MCF 10A (cell line): ENCODE measurements around the gene EXOC6. TPM values are rescaled to one million over a fixed set of nuclear protein-coding genes. Genes with fewer than 3 reads are reported as not detected.

Experiments used
- BruUV-seq: library from RNA; stranded (reverse); fragments of 400-500 nt; replicated peaks from 2 replicates; lab custom pipeline; 2021; lab: Mats Ljungman, UMichigan
- CTCF ChIA-PET: fragments of 300-600 bp; sonication (Branson Sonifier 250); formaldehyde crosslinking; extraction: SDS; loops from one replicate; lab custom pipeline; 2021; ENCODE audit warnings: antibody characterized with exemption, inconsistent platforms; lab: Yijun Ruan, JAX
- POLR2A ChIA-PET: fragments of 300-600, 350-650 bp; sonication (Branson Sonifier 250); formaldehyde crosslinking; extraction: SDS; loops from one replicate; lab custom pipeline; 2020; ENCODE audit warnings: antibody characterized with exemption, inconsistent platforms; lab: Yijun Ruan, JAX
- DNase-seq: peaks from one replicate; pipeline ENCODE4 v3.0.0-alpha.2; 2018; ENCODE audit not compliant: unreplicated experiment
- H3K27ac Mint-ChIP-seq: one replicate; pipeline ENCODE4 v1.8.0; 2022; ENCODE audit warnings: mild to moderate bottlenecking, low read depth, mixed read lengths; ENCODE audit not compliant: unreplicated experiment
- H3K27me3 Mint-ChIP-seq: one replicate; pipeline ENCODE4 v1.8.0; 2022; ENCODE audit warnings: mixed read lengths; ENCODE audit not compliant: insufficient read depth, unreplicated experiment
- H3K36me3 Mint-ChIP-seq: one replicate; pipeline ENCODE4 v1.8.0; 2022; ENCODE audit warnings: mild to moderate bottlenecking, moderate library complexity, mixed read lengths; ENCODE audit not compliant: insufficient read depth, unreplicated experiment
- H3K4me1 Mint-ChIP-seq: one replicate; pipeline ENCODE4 v1.8.0; 2022; ENCODE audit warnings: mixed read lengths; ENCODE audit not compliant: insufficient read depth, unreplicated experiment
- H3K4me3 Mint-ChIP-seq: one replicate; pipeline ENCODE4 v1.8.0; 2022; ENCODE audit warnings: mild to moderate bottlenecking, moderate library complexity, mixed read lengths; ENCODE audit not compliant: unreplicated experiment
- H3K9me3 Mint-ChIP-seq: one replicate; pipeline ENCODE4 v1.8.0; 2022; ENCODE audit warnings: mixed read lengths; ENCODE audit not compliant: unreplicated experiment
- intact Hi-C: fragments of 100-400 bp; cut with micrococcal nuclease; formaldehyde crosslinking; loops from 2 replicates; pipeline ENCODE4 v1.14.1; 2022
- total RNA-seq: library from RNA; stranded (reverse); gene quantifications from 2 replicates; pipeline ENCODE4 v1.2.3, GENCODE V29; 2022
- TF ChIP-seq, protein P1 (sequence below): fragments of 200-600 bp; IDR thresholded peaks from one replicate; pipeline ENCODE4 v1.8.0; 2022; ENCODE audit warnings: antibody characterized with exemption, mild to moderate bottlenecking; ENCODE audit not compliant: unreplicated experiment

EXOC6 gene
- total RNA-seq, 1 experiment from 2014 or later = 6.6 TPM

DNA sequence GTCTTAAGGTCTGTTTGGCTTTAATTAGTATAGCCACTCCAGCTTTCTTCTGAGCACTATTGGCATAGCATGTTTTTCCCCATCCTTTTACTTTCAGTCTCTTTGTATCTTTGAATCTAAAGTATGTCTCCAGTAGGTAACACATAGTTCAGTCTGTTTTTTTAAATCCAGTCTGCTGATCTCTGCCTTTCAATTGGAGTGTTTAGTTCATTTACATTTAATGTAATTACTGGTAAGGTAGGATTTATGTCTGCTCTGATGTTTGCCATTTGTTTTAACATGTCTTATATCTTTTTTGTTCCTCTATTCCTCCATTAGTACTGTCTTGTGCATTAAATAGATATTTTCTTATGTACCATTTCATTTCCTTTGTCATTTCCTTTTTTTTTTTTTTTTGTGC lies 72.5 kb downstream of the EXOC6 start:
- no TSS peak for BruUV-seq

DNA sequence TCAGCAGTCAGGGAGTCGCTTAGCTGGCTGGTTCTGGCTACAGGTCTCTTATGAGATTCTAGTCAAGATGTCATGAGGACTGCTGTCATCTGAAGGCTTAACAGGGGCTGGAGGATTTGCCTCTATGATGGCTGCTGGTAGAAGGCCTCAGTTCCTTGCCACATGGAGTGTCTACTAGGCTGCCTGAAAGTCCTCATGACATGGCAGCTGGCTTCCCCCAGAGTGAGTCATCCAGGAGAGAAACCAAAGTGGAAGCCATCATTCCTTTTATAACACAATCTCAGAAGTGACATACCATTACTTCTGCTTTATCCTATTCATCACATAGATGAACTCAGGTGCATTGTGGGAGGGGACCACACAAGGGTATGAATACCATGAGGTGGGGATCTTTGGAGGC lies 75.1 kb downstream of the EXOC6 start:
- no TSS peak for BruUV-seq
- intact Hi-C loops = no loop called here
- no peaks in the 10 kb centered on the region for H3K4me1 Mint-ChIP-seq
- POLR2A ChIA-PET = no interaction called here
- CTCF ChIA-PET = interaction anchor here (1.2 to 2.5 kb wide), 4 partner anchors 9 to 117 kb away, joined by 3 to 16 read pairs (median 6); no protein-coding TSS in a partner anchor
- H3K9me3 Mint-ChIP-seq = no peaks in the 10 kb centered on the region
- no peaks in the 10 kb centered on the region for H3K36me3 Mint-ChIP-seq
- no peak for DNase-seq
- no peak overlapping the region for H3K4me3 Mint-ChIP-seq
- TF ChIP-seq, protein P1, sequence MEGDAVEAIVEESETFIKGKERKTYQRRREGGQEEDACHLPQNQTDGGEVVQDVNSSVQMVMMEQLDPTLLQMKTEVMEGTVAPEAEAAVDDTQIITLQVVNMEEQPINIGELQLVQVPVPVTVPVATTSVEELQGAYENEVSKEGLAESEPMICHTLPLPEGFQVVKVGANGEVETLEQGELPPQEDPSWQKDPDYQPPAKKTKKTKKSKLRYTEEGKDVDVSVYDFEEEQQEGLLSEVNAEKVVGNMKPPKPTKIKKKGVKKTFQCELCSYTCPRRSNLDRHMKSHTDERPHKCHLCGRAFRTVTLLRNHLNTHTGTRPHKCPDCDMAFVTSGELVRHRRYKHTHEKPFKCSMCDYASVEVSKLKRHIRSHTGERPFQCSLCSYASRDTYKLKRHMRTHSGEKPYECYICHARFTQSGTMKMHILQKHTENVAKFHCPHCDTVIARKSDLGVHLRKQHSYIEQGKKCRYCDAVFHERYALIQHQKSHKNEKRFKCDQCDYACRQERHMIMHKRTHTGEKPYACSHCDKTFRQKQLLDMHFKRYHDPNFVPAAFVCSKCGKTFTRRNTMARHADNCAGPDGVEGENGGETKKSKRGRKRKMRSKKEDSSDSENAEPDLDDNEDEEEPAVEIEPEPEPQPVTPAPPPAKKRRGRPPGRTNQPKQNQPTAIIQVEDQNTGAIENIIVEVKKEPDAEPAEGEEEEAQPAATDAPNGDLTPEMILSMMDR = no peak
- no peak overlapping the region for H3K27ac Mint-ChIP-seq
- no peaks in the 10 kb centered on the region for H3K27me3 Mint-ChIP-seq

More for the DNA sequence above, 72.5 kb downstream of the EXOC6 start:
- Mint-ChIP-seq H3K27me3 (no peaks in the 10 kb centered on the region), H3K36me3 (no peaks in the 10 kb centered on the region), H3K9me3 (no peaks in the 10 kb centered on the region), H3K4me3 (no peak overlapping the region), H3K27ac (no peak overlapping the region), H3K4me1 (no peaks in the 10 kb centered on the region)
- DNase-seq = no peak
- TF ChIP-seq, protein P1 = no peak
- ChIA-PET CTCF (interaction anchor here (0.5 to 0.7 kb wide), 2 partner anchors 69 to 332 kb away, joined by 3 to 4 read pairs; no protein-coding TSS in a partner anchor), POLR2A (interaction anchor here (0.7 kb wide), 1 partner anchor 70 kb away, joined by 3 read pairs; no protein-coding TSS in a partner anchor)
- intact Hi-C loops = no loop called here

GRCh38 chr10:92929896-92930295 lies 81.6 kb downstream of the EXOC6 start:
- intact Hi-C loops = no loop called here

DNA sequence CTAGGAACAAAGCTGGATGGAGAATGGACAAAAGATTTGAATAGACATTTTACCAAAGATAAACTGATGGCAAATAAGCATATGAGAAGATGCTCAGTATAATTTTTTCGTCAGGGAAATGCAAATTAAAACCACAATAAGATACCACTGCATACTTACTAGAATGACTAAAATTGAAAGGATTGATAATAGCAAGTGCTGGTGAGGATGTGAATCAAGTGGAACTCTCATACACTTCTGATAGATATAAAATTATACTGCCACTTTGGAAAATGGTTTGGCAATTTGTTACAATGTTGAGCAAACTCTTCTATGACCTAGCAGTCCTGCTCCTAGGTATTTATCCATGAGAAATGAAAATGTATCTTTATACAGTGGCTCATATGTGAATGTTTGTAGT lies 83.3 kb downstream of the EXOC6 start:
- Mint-ChIP-seq H3K4me3 (no peak overlapping the region), H3K9me3 (no peaks in the 10 kb centered on the region), H3K27ac (no peak overlapping the region), H3K4me1 (no peaks in the 10 kb centered on the region), H3K36me3 (no peaks in the 10 kb centered on the region), H3K27me3 (no peaks in the 10 kb centered on the region)
- no peak for DNase-seq
- intact Hi-C loops = no loop called here
- TF ChIP-seq, protein P1 = no peak
- ChIA-PET POLR2A (interaction anchor here (0.7 kb wide), 1 partner anchor 505 kb away, joined by 5 read pairs; no protein-coding TSS in a partner anchor), CTCF (interaction anchor here (1.5 kb wide), 1 partner anchor 17 kb away, joined by 3 read pairs; no protein-coding TSS in a partner anchor)
- no TSS peak for BruUV-seq

More at GRCh38 chr10:92929896-92930295, 81.6 kb downstream of the EXOC6 start:
- Mint-ChIP-seq H3K27ac (no peak overlapping the region), H3K36me3 (no peaks in the 10 kb centered on the region), H3K9me3 (no peaks in the 10 kb centered on the region), H3K4me1 (no peaks in the 10 kb centered on the region), H3K4me3 (no peak overlapping the region), H3K27me3 (no peaks in the 10 kb centered on the region)
- ChIA-PET CTCF (interaction anchor here (0.6 kb wide), 1 partner anchor 33 kb away, joined by 3 read pairs; no protein-coding TSS in a partner anchor), POLR2A (interaction anchor here (0.6 kb wide), 1 partner anchor 36 kb away, joined by 4 read pairs; no protein-coding TSS in a partner anchor)
- TF ChIP-seq, protein P1 = no peak
- no TSS peak for BruUV-seq
- no peak for DNase-seq
